GM21825 (cell line): ENCODE data around the gene CHL1.

Source experiments
- ATAC-seq: cut with Tn5 transposase; IDR thresholded peaks from one replicate; pipeline ENCODE4 v1.9.1; 2021; ENCODE audit warnings: mild to moderate bottlenecking, moderate library complexity; ENCODE audit not compliant: unreplicated experiment

The CHL1 gene

GRCh38 chr3:277873-278272 lies 81.3 kb downstream of the CHL1 start:
- ATAC-seq, result no peak

- peak; percentile 75 for ATAC-seq
Observed at GRCh38 chr3:278300-279064, 81.9 kb downstream of the CHL1 start.

- ATAC-seq, result no peak
Observed at GRCh38 chr3:279325-279724, 82.8 kb downstream of the CHL1 start.

DNA sequence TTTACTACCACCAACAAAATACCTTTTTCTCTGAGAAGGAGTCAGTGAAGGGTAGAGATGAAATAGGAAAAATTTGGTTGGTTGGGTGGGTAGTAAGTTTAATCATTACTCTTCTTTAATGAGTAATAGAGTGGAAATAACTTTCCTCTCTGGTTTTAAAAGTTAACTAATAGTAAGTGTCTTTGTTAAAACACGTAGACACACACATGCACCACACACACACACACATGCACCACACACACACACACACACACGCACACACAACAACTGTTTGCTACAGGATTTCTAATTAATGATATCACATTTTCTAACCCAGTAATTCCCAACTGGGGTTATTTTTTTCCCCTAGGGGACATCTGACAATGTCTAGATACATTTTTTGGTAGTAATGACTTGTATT lies 84.1 kb downstream of the CHL1 start:
- no peak for ATAC-seq

DNA sequence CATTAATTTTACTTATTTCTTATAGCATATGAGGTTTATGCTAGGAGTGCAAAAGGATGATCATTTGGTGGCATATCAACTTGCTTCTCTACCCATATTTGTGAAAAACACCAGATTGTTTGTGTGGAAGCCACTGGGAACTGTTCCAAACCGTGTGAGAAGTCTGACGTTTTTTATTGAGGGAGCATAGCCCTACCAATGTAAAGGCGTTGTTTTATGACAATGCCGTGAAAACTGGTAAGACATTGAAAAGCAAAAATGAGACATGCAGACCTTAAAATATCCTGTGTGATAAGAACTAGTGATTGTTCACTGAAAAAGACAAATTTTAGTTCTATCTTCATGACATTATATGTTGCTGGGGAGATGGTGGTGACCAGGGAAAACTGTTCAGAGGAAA lies 87.8 kb downstream of the CHL1 start:
- ATAC-seq, result no peak

GRCh38 chr3:288417-288816 lies 91.9 kb downstream of the CHL1 start:
- no peak for ATAC-seq

GRCh38 chr3:291028-291427 lies 94.5 kb downstream of the CHL1 start:
- no peak for ATAC-seq

DNA sequence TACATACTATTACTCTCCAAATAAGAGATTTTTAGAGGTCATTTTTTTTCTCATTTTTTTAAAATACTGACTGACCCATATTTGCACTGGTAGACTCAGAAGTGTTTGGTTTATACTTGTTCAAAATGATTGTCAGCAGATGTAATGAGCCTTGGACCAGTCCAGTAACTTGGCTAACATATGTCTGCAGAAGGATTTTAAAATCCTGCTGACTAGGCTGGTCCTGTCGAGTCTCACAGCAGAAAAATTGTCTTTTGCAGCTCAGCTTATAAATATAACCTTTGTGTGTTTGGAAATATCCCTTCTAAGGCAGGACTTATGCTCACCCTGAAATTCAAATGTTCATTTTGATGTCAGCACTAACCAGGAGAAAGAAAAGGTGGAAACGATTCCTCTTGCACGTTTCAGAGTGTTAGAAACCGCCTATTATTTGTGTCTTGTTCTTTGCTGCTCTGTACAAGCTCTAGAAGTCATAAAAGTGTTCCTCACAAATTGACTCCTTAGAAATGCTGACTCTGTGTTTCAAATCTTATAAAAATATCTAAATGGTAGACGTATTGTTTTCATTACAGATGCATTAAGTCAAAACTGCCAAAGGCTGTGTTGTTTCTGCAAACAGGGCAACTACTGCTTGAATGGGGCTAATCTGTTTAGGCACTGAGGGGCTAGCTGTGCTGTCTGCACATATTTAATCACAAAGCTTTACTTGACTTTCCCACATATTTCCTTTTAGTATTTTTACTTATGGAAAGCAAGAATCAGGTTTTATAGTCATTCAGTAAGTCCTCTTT lies 95.3 kb downstream of the CHL1 start:
- no peak for ATAC-seq

DNA sequence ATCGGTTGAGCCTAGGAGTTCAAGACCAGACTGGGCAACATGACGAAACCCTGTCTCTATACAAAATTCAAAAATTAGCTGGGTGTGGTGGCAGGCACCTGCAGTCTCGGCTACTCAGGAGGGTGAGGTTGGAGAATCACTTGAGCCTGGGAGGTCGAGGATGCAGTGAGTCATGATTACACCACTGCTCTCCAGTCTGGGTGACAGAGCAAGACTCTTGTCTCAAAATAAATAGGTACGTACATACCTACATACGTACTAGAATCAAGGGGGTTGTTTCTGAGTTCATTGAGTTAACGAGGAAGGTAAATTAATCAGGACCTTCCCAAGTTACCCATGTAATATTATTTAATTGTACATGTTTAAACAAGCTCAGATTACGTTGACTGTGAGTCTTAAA lies 97.5 kb downstream of the CHL1 start:
- ATAC-seq, result no peak

DNA sequence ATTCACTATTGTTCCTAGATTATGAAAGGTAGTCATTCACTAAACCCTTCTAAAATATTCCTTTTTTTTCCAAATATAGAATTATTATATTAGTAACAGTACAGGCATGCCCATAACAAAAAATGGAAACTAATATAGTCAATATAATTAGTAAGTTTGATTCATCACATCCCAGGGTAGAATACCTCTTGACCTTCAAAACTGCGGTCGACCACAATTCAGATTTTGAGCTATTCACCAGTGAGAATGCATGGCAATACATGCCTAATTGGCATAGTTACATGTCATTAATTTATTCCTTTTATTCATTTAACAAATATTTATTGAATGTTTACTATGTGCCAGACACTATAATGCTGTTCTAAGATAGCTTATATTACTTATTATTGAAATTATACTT lies 98.0 kb downstream of the CHL1 start:
- no peak for ATAC-seq

DNA sequence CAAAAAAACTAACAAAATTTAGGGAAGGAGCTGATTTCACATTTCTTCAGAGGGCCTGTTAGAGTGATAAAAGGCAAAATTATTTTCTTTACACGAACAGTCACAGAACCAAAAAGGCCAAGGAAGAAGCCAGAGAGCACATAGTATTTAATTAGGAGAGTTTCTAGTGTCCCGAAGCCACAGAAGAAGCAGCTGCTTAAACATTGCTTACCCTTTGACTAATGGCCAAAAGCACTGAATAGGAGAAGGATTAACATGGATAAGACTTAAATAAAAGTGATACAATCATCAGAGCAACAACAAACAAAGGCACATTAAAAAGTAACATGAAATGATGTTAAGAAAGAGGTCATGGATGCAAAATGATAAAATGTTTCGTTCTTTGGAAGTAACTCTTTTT lies 98.6 kb downstream of the CHL1 start:
- no peak for ATAC-seq

DNA sequence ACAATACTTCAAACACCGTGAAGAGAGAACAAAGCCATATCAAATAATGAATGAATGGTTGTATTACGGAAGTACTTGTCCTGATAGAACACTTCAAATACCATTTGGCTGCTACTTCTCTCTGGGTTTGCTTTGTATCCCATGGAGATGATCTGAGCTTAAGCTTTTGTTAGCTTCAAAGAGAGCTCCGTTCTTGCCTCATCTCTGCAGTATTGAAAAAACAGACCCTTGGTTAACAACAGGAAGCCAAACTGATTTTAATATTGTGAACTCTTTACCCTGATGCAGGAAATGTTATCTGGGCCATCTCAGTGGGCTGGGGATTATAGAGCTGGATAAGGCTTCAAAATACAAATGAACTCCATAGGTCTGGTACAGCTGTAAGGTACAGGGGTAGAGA lies 101.0 kb downstream of the CHL1 start:
- no peak for ATAC-seq

DNA sequence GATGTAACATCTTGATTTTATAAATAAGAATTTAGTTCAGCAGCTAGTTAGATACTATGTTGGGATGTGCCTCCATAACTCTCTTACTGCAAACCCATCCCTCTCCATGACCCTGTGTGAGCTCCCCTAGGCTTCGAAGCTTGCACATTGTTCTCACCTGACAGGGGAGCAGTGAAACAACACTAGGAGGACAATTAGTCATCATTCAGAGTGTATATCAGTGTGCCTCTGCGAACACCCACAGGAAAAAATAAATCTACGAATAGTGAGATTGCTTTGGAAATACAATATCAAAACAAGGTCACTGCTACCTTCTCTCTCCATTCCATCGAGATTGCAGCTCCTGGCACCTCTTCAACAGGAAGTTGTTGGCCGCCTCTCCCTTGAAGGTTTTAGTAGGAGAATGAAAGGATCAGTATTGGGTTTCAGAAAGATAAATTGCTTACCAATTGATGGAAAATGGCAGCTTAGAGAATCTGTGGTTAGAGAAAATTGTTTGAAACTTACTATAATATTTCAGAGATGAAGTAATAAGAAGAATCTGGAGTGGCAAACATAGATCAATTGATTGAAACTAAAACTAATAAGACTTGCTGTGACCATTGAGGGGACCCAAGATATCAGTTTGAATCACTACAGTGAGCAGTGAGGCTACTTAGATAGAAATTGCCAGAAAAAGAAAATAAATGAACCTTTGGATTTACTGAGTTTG lies 103.2 kb downstream of the CHL1 start:
- ATAC-seq, result no peak

GRCh38 chr3:307182-307581 lies 110.6 kb downstream of the CHL1 start:
- ATAC-seq, result no peak

GRCh38 chr3:308597-309321 lies 112.2 kb downstream of the CHL1 start:
- ATAC-seq, result no peak

- no peak for ATAC-seq
Observed at GRCh38 chr3:312160-312733, 115.7 kb downstream of the CHL1 start.

DNA sequence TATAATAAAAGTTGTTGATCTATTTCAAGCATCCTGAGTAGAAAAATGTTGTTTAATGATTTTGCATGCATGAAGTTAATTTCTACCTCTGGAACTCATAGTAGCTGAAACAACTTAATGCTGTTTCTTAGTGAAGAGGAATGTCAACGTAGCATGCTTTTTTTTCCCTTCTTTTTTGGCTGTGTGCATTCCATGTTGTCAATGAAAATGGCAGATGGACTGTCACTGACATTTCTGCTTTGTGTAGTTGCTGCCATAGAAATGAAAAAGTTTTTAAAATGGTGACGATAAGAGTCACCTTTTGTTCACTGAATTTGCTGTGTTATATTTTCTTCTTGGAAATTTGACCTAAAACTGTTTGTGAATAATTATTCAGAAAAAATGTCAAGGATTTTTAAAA lies 116.3 kb downstream of the CHL1 start:
- ATAC-seq, result no peak

- ATAC-seq, result no peak
Observed at GRCh38 chr3:317012-317411, 120.4 kb downstream of the CHL1 start.

GRCh38 chr3:318903-319302 lies 122.3 kb downstream of the CHL1 start:
- ATAC-seq, result no peak

GRCh38 chr3:324423-324822 lies 127.9 kb downstream of the CHL1 start:
- no peak for ATAC-seq

- ATAC-seq, result no peak
Observed at GRCh38 chr3:325495-325894, 128.9 kb downstream of the CHL1 start.
